ENCODE measurements around the gene SERTAD3.
"Not testable (repeated sequence)": the region's sequence is repeated elsewhere in the genome, so short reads cannot be mapped to it uniquely, and the experiment has no call there.

SERTAD3 gene

DNA sequence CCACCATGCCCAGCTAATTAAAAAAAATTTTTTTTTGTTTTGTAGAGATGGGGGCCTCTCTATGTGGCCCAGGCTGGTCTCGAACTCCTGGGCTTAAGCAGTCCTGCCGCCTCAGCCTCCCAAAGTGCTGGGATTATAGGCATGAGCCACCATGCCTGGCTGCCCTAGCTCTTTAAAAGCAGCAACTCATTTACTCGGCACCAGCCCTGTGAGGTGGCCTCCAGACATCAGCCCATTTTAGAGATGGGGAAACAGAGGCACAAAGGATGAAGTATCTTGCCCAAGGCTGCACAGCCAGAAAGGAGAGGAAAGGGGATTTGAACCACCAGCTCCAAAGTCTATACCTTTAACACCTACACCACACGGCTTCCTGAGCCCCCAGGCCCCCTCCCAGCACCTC lies 31.3 kb downstream of the SERTAD3 start:
- no peak overlapping the region for H3K27ac ChIP-seq
- DNase-seq (ENCODE audit: low spot score) = no peak
- H3K4me3 ChIP-seq = no peak overlapping the region
- TF ChIP-seq, protein P1, sequence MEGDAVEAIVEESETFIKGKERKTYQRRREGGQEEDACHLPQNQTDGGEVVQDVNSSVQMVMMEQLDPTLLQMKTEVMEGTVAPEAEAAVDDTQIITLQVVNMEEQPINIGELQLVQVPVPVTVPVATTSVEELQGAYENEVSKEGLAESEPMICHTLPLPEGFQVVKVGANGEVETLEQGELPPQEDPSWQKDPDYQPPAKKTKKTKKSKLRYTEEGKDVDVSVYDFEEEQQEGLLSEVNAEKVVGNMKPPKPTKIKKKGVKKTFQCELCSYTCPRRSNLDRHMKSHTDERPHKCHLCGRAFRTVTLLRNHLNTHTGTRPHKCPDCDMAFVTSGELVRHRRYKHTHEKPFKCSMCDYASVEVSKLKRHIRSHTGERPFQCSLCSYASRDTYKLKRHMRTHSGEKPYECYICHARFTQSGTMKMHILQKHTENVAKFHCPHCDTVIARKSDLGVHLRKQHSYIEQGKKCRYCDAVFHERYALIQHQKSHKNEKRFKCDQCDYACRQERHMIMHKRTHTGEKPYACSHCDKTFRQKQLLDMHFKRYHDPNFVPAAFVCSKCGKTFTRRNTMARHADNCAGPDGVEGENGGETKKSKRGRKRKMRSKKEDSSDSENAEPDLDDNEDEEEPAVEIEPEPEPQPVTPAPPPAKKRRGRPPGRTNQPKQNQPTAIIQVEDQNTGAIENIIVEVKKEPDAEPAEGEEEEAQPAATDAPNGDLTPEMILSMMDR (IDR thresholded peaks at IDR 0.05) = no peak

DNA sequence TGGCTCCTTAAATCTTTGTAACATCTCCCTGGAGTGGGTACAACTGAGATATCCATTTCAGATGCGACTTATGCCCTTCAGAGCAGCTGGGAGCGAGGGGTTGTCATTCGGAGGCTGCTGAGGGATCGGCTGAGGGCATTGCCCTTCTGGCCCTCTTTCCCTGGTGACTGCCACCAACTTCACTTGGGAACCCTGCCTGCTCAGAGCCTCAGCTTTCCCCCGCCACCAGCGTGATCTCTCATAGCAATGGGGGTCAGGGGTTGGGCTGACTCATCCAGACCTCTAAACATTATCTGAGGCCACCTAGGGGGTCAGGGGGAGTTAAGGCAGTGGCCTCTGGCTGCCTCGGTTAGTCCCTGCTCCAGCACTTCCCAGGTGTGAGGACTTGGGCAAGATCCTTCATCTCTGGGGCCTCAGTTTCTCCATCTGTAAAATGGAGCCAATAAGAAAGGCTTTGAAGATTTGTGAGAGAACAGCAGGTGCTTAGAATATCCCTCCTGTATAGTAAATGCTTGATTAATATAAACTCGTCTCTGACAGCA lies 32.1 kb downstream of the SERTAD3 start:
- no peak for DNase-seq (ENCODE audit: low spot score)
- TF ChIP-seq, protein P1 (IDR thresholded peaks at IDR 0.05) = no peak
- H3K4me3 ChIP-seq = no peak overlapping the region
- peak overlapping the region in 1 of 2 donors; percentile 51 for H3K27ac ChIP-seq

DNA sequence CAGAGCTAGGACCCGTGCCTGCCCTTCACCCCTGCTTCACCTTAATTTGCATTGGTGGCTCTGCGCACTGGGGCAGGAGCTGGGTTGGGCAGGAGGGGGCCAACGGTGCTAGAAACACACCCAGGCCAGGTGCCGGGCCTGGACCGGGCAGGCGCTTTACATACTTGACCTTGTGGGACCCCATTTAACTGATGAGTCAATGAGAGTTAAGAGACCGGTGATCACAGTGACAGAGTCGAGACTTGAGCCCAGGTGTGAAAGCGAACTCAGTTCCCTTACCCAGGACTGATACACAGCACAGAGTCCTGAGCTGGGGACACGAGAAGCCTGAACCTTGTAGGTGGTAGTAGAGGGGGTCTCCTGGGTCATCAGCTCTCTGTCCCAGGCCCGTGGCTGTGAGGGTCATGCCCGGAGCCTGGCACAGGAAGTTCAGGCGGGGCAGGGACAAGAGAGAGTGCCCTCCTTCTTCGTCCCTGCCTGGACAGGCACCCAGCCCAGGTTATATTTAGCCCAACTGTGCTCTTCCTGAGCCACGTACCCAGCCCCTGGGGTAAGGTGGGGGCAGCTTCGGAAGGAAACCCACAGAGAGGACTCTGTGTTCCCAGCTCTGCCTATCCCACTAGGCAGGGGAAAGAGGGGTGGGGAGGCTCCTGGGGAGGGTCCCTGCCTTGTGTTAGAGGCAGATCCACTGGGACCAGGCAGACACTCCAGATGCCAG lies 32.9 kb downstream of the SERTAD3 start:
- DNase-seq (ENCODE audit: low spot score) = no peak
- TF ChIP-seq, protein P1 (IDR thresholded peaks at IDR 0.05) = no peak
- Histone ChIP-seq H3K4me3 (no peak overlapping the region), H3K27ac (peak overlapping the region in 1 of 2 donors; percentile 51)

DNA sequence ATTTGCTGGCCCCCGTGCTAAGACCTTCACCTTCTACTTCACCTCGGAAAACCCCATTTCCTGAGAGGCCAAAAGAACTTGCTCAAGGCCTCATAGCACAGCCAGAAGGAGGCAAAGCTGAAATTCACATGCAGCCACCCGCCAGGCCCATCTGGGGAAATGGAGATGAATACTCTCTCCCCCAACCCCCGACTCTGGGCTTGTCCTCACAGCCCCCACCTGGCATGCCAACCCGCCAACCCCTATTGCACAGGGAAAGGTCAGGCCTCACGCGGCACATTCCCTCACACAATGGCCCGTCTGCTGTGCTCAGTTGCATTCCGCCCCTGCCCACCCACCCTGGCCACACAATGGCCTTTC lies 34.1 kb downstream of the SERTAD3 start:
- TF ChIP-seq, protein P1 (IDR thresholded peaks at IDR 0.05) = no peak
- no peak overlapping the region for H3K27ac ChIP-seq
- no peak overlapping the region for H3K4me3 ChIP-seq

DNA sequence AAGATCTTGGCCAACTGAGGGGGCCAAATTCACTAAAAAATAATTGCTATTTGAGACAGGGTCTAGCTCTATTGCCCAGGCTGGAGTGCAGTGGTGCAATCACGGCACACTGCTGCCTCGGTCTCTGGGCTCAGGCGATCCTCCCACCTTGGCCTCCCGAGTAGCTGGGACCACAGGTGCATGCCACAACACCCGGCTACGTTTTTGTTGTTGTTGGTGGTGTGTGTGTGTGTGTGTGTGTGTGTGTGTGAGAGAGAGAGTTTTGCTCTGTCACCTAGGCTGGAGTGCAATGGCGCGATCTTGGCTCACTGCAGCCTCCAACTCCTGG lies 35.6 kb downstream of the SERTAD3 start:
- DNase-seq (ENCODE audit: low spot score); H3K4me3 ChIP-seq; H3K27ac ChIP-seq: not testable (repeated sequence)

More for the DNA sequence above, 34.1 kb downstream of the SERTAD3 start:
- no peak for DNase-seq (ENCODE audit: low spot score)

DNA sequence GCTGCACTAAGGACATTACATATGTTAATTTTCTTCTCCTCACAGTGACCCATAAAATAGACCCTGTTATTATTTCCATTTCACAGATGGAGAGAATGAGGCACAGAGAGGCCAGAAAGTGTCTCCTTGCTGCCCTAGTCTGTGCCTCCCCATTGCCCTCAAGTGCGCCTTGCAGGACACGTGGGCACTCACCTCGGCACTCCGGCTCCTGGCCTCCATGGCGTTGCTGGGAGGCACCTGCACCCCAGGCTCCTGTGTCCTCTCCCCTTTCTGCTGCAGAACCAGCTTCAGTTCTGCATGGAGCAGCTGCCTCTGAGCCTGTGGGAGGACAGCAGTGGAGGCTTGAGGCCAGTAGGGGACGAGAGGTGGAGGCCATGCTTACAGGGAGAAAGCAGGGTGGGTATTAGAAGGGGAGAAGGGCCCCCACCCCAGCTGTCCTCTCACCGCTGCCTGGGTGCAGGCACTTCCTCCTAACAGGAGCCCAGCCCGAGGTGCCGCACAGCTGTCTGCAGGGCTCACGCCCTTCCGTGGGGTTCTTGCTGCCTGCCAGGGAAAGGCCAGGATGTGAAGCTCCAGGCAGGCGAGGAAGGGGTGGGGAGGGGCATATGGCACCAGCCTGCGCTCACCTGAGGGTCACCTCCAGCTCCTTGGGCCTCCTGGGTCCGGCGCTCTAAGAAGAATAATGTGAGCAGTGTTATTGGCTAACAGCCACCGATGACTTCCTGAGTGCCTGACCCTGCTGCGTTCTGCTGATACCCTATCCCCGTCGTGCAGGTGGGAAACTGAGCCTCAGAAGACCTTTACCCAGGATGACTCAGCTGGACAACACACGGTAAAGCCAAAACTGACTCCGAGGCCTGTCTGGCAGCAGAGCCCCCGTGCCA lies 36.2 kb downstream of the SERTAD3 start:
- Histone ChIP-seq H3K4me3 (no peak overlapping the region), H3K27ac (no peak overlapping the region)
- TF ChIP-seq, protein P1 (IDR thresholded peaks at IDR 0.05) = no peak
- no peak for DNase-seq (ENCODE audit: low spot score)

DNA sequence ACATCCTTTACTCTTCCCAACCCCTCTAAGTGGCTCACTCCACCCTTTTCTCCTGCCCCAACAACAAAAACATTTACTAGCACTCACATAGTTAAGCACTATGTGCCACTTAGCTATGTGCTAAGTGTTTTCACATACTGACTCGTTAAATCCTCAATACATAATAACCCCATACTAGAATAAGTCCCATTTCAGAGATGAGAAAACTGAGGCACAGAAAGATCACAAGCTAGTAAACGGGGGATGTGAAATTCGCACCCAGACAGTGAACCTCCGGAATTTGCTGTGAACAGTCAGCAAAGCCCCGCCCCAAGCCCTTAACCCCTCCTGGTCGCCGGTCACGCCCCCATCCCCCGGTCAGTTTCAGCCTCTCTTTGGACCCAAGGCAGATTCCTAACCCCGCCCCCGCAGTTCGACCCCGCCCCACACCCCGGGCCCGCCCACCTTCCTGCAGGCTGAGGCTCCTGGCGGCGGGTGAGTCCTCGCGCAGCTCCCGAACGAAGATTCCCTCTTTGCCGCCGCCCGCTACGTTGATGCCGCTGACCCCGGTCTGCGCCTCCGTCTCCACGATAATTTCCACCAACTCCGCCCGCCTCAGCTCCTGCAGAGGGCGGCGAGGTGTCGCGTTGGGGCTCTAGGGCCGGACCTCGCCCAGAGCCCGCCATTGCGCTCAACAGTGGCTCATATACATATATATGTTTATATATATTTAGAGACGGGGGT lies 40.7 kb downstream of the SERTAD3 start:
- DNase-seq (ENCODE audit: low spot score) = peak; percentile 93
- TF ChIP-seq, protein P1 (IDR thresholded peaks at IDR 0.05) = no peak
- H3K4me3 ChIP-seq = peak overlapping the region; percentile 74
- H3K27ac ChIP-seq = peak overlapping the region; percentile 48 to 93
